GM12878 (cell line): ENCODE data around the gene SFN. TPM values are rescaled to one million over a fixed set of nuclear protein-coding genes. Genes with fewer than 3 reads are reported as not detected.

ENCODE experiments used
- CBX3 ChIP-seq: fragments of 200-600 bp; sonication (generic); IDR thresholded peaks from 2 replicates; pipeline ENCODE4 v1.6.1; 2016; ENCODE audit warnings: low read depth, borderline replicate concordance
- CBX5 ChIP-seq: sonication (generic); IDR thresholded peaks from 2 replicates; pipeline ENCODE4 v1.6.1; 2016; ENCODE audit warnings: low read depth, moderate library complexity, mild to moderate bottlenecking, inconsistent platforms
- CREM ChIP-seq: IDR thresholded peaks from 2 replicates; pipeline ENCODE4 v1.6.1; 2014; ENCODE audit warnings: antibody characterized with exemption, low read depth
- EP300 ChIP-seq, 2 experiments: fragments of 150-350 bp in 1 of 2; IDR thresholded peaks; 2 replicates each; pipeline ENCODE4 v1.6.1; 2011 to 2012; ENCODE audit warnings: low read depth in 2 of 2, low read length in 2 of 2, borderline replicate concordance in 1 of 2, improper control_type of control experiment in 1 of 2, inconsistent platforms in 1 of 2; ENCODE audit not compliant: control insufficient read depth in 1 of 2
- GATAD2B ChIP-seq: fragments of 450-650 bp; conservative IDR thresholded peaks from 2 replicates; pipeline ENCODE4 v1.6.1; 2017; ENCODE audit warnings: low read depth, mild to moderate bottlenecking, moderate library complexity
- IKZF2 ChIP-seq, 2 experiments: fragments of 450-650 bp; IDR thresholded peaks; 2 replicates each; pipeline ENCODE4 v1.6.1; 2017; ENCODE audit warnings: mild to moderate bottlenecking in 2 of 2, moderate library complexity in 2 of 2
- KAT2A ChIP-seq: conservative IDR thresholded peaks from 2 replicates; pipeline ENCODE4 v1.6.1; 2011; ENCODE audit warnings: low read depth, low read length; ENCODE audit not compliant: control insufficient read depth
- MTA3 ChIP-seq: IDR thresholded peaks from 2 replicates; pipeline ENCODE4 v1.6.1; 2012; ENCODE audit warnings: low read length, inconsistent platforms, borderline replicate concordance
- NBN ChIP-seq: fragments of 450-650 bp; IDR thresholded peaks from 2 replicates; pipeline ENCODE4 v1.6.1; 2016
- NFIC ChIP-seq: IDR thresholded peaks from 2 replicates; pipeline ENCODE4 v1.6.1; 2012; ENCODE audit warnings: low read depth, mild to moderate bottlenecking, inconsistent platforms, low read length, moderate library complexity
- NR2C2 ChIP-seq: IDR thresholded peaks from 2 replicates; pipeline ENCODE4 v1.6.1; 2011; ENCODE audit warnings: borderline replicate concordance, low read depth; ENCODE audit not compliant: control insufficient read depth, insufficient read length
- NR2F1 ChIP-seq: fragments of 450-650 bp; conservative IDR thresholded peaks from 2 replicates; pipeline ENCODE4 v1.6.1; 2017; ENCODE audit warnings: mild to moderate bottlenecking
- NRF1 ChIP-seq: conservative IDR thresholded peaks from 2 replicates; pipeline ENCODE4 v1.6.1; 2011; ENCODE audit warnings: mild to moderate bottlenecking, low read depth, low read length, improper control_type of control experiment
- PKNOX1 ChIP-seq: fragments of 450-650 bp; IDR thresholded peaks from 2 replicates; pipeline ENCODE4 v1.6.1; 2016; ENCODE audit warnings: mild to moderate bottlenecking
- POLR2A ChIP-seq: IDR thresholded peaks from 2 replicates; pipeline ENCODE4 v1.6.1; 2011; ENCODE audit warnings: low read depth, mild to moderate bottlenecking, low read length
- POLR2AphosphoS2 ChIP-seq: IDR thresholded peaks from 2 replicates; pipeline ENCODE4 v1.6.1; 2011; ENCODE audit warnings: low read depth, mild to moderate bottlenecking, low read length, improper control_type of control experiment, moderate library complexity
- SIN3A ChIP-seq: IDR thresholded peaks from 2 replicates; pipeline ENCODE4 v1.6.1; 2012; ENCODE audit warnings: low read depth, low read length, improper control_type of control experiment
- SIX5 ChIP-seq: IDR thresholded peaks from 2 replicates; pipeline ENCODE4 v1.6.1; 2011; ENCODE audit warnings: mild to moderate bottlenecking, low read depth, low read length, moderate library complexity; ENCODE audit not compliant: severe bottlenecking
- SMAD5 ChIP-seq: IDR thresholded peaks from 2 replicates; pipeline ENCODE4 v1.6.1; 2016; ENCODE audit warnings: antibody characterized with exemption, low read depth
- SREBF1 ChIP-seq: IDR thresholded peaks from 2 replicates; pipeline ENCODE4 v1.6.1; 2012; ENCODE audit warnings: mild to moderate bottlenecking, low read length
- SUPT20H ChIP-seq: IDR thresholded peaks from 2 replicates; pipeline ENCODE4 v1.6.1; 2011; ENCODE audit warnings: low read depth, mild to moderate bottlenecking, low read length, moderate library complexity, borderline replicate concordance; ENCODE audit not compliant: control insufficient read depth
- SUZ12 ChIP-seq: fragments of 200-600 bp; sonication (generic); IDR thresholded peaks from one replicate; pipeline ENCODE4 v1.6.1; 2018; ENCODE audit warnings: antibody characterized with exemption, mild to moderate bottlenecking; ENCODE audit not compliant: unreplicated experiment
- TBL1XR1 ChIP-seq: IDR thresholded peaks from 2 replicates; pipeline ENCODE4 v1.6.1; 2012; ENCODE audit warnings: low read depth, low read length, improper control_type of control experiment
- ZBED1 ChIP-seq: IDR thresholded peaks from 2 replicates; pipeline ENCODE4 v1.6.1; 2016; ENCODE audit warnings: borderline replicate concordance
- ZNF207 ChIP-seq: fragments of 450-650 bp; IDR thresholded peaks from 2 replicates; pipeline ENCODE4 v1.6.1; 2014; ENCODE audit warnings: antibody characterized with exemption, mild to moderate bottlenecking, borderline replicate concordance
- polyA plus RNA-seq, 11 experiments: library from polyadenylated mRNA; depleted of rRNA in 4 of 11; unstranded in 6 of 11; stranded (reverse) in 5 of 11; fragments of >200 nt; fragmentation: Nextera tagmentation in 4 of 11; fragmentation: Illumina TruSeq in 1 of 11; extraction: Ambion mirVana in 4 of 11; extraction: Trizol in 1 of 11; gene quantifications; 1 replicate in 1 of 11; 2 replicates in 10 of 11; pipeline versions ENCODE4 v1.2.1 to v1.2.3, GENCODE V29; 2011 to 2016; ENCODE audit warnings: inconsistent platforms in 2 of 11, missing spikeins in 2 of 11, low read depth in 1 of 11
- total RNA-seq, 4 experiments: library from RNA; depleted of rRNA in 3 of 4; stranded (reverse); fragments of >200 nt in 3 of 4; fragmentation: Illumina TruSeq in 1 of 4; extraction: Trizol in 1 of 4; gene quantifications; 2 replicates each; pipeline versions ENCODE4 v1.2.1 to v1.2.3, GENCODE V29; 2013 to 2021
- TF ChIP-seq, protein P1 (sequence below): IDR thresholded peaks from 2 replicates; pipeline ENCODE4 v1.6.1; 2012; ENCODE audit warnings: mild to moderate bottlenecking, low read depth, low read length

The SFN gene
- total and polyA plus RNA-seq, 10 of the 15 experiments (the other 5 are each of a cell fraction or from before 2014, with no cell fraction given), result 0.19 to 2.9 (median 1.0) TPM

DNA sequence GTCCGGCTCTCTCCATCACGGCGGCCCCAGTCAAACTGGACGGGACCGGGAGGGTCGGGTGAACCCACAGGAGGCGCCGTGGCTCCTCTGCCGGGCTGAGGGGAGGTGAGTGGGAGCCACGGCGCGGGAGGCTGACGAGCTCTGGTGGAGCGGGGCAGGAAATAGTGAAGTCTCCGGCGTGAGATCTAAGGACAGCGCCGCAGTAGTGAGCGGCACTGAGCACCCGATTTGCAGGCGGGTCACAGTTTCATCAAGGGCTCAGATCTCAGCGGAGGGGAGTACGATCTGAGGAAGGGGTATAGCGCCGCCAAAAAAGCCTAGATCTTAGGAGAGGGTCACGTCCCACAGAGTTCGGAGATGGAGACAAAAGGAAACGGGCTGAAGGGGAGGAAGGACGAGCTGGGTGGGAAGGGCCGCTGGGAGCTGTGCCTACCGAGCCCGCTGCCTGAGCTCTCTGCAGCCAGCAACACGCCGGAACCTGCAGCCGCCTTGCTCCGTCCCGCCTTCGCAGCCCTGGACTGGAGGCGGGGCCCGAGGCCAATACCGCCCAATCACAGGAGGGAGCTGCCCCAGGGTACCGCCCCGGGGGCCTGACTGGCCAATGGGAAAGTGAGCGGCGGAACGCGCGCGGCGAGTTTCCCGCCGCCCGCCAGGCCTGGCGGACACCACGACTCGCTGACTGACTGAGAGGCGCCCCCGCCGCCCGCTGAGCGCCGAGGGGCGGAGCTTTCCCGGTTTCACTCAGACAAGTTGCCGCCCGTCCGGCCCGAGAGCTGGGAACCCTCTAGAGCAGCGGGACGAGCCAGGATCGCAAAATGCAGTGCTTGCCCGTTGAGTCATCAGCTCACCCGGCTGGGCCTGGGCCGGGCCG is 1.9 kb downstream of the SFN start (continued):
- TF ChIP-seq IKZF2 (IDR thresholded peaks at IDR 0.05) (no peak), NRF1 (no peak), CREM (peak; percentile 38), SIX5 (no peak), NR2F1 (no peak), POLR2AphosphoS2 (0 out of 2 replicates have a peak, but pooled peaks have one; percentile 67), SUZ12 (no peak), EP300 (IDR thresholded peaks at IDR 0.05; ENCODE audit: borderline replicate concordance in 1 of 2, control insufficient read depth in 1 of 2, low read depth in 2 of 2, low read length in 2 of 2) (0 out of 4 replicates have a peak, but pooled peaks of 1 of the 2 experiments have one; percentile 18), CBX5 (no peak), GATAD2B (peak; percentile 43; the same call in 1 of the 2 replicates), POLR2A (peak; percentile 98), ZBED1 (no peak), CBX3 (no peak), TBL1XR1 (0 out of 2 replicates have a peak, but pooled peaks have one; percentile 25), SMAD5 (peak; percentile 90), PKNOX1 (peak; percentile 94), SREBF1 (no peak), NR2C2 (no peak), SIN3A (0 out of 2 replicates have a peak, but pooled peaks have one; percentile 34), SUPT20H (no peak), KAT2A (no peak), NBN (peak; percentile 24; the same call in 1 of the 2 replicates), MTA3 (no peak), NFIC (no peak), ZNF207 (no peak)
- TF ChIP-seq, protein P1, sequence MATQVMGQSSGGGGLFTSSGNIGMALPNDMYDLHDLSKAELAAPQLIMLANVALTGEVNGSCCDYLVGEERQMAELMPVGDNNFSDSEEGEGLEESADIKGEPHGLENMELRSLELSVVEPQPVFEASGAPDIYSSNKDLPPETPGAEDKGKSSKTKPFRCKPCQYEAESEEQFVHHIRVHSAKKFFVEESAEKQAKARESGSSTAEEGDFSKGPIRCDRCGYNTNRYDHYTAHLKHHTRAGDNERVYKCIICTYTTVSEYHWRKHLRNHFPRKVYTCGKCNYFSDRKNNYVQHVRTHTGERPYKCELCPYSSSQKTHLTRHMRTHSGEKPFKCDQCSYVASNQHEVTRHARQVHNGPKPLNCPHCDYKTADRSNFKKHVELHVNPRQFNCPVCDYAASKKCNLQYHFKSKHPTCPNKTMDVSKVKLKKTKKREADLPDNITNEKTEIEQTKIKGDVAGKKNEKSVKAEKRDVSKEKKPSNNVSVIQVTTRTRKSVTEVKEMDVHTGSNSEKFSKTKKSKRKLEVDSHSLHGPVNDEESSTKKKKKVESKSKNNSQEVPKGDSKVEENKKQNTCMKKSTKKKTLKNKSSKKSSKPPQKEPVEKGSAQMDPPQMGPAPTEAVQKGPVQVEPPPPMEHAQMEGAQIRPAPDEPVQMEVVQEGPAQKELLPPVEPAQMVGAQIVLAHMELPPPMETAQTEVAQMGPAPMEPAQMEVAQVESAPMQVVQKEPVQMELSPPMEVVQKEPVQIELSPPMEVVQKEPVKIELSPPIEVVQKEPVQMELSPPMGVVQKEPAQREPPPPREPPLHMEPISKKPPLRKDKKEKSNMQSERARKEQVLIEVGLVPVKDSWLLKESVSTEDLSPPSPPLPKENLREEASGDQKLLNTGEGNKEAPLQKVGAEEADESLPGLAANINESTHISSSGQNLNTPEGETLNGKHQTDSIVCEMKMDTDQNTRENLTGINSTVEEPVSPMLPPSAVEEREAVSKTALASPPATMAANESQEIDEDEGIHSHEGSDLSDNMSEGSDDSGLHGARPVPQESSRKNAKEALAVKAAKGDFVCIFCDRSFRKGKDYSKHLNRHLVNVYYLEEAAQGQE, result no peak
